Measurements from ENCODE around the gene IER3. TPM values are rescaled to one million over a fixed set of nuclear protein-coding genes. Genes with fewer than 3 reads are reported as not detected.

Gene IER3
- total and polyA plus RNA-seq, 2 of the 8 experiments (the other 6 are each of a cell fraction or from before 2014, with no cell fraction given): 11.9 to 26.5 TPM

GRCh38 chr6:30757261-30757904, 13.0 kb upstream of the IER3 start:
- POLR2A ChIA-PET (ENCODE audit: partially characterized antibody): interaction anchor here (0.7 to 1.3 kb wide), 4 partner anchors 10 to 40 kb away, joined by 3 to 4 read pairs (median 3); partner anchors contain the start of genes IER3 and MDC1
- no peak overlapping the region for H3K27ac ChIP-seq (ENCODE audit: low read depth, low read length)
- no peak overlapping the region for H3K9ac ChIP-seq (replicated peaks in 1 of 4; ENCODE audit: extremely low read depth in 1 of 4, low read depth in 3 of 4, low read length in 3 of 4)
- no peak overlapping the region for H3K23ac ChIP-seq (ENCODE audit: insufficient read length)
- H4K91ac ChIP-seq (replicated peaks; ENCODE audit: insufficient read length, low read length): no peak overlapping the region
- no peak for FAIRE-seq
- H2BK15ac ChIP-seq (ENCODE audit: low read length): no peak overlapping the region
- H3K4me2 ChIP-seq (ENCODE audit: insufficient read depth in 1 of 2, low read depth in 2 of 2, low read length in 2 of 2): no peak overlapping the region
- H2BK120ac ChIP-seq (replicated peaks; ENCODE audit: low read depth, low read length): no peak overlapping the region
- H2AFZ ChIP-seq (ENCODE audit: low read length): no peak overlapping the region
- H2BK20ac ChIP-seq (ENCODE audit: low read length): no peak overlapping the region
- no peaks in the 10 kb centered on the region for H3K4me1 ChIP-seq (replicated peaks in 1 of 4; ENCODE audit: control insufficient read depth in 3 of 4, insufficient read depth in 4 of 4, low read length in 3 of 4)
- no peak overlapping the region for H3K4me3 ChIP-seq (ENCODE audit: extremely low read depth in 1 of 4, insufficient read depth in 2 of 4, low read depth in 3 of 4, low read length in 4 of 4)
- DNase-seq (ENCODE audit: low read depth in 1 of 2, low spot score in 2 of 2): no peak
- no peaks in the 10 kb centered on the region; a peak in 1 of 4 replicates for H3K9me3 ChIP-seq (ENCODE audit: insufficient read depth in 2 of 2, low read depth in 1 of 2, low read length in 1 of 2)
- H2BK12ac ChIP-seq (ENCODE audit: low read depth, low read length): no peak overlapping the region
- TF ChIP-seq GABPA (IDR thresholded peaks at IDR 0.05; ENCODE audit: borderline replicate concordance, insufficient read depth, low read length) (no peak), JUN (IDR thresholded peaks at IDR 0.05; ENCODE audit: low read depth, low read length) (no peak), PHF8 (conservative IDR thresholded peaks at IDR 0.05; ENCODE audit: low read depth, low read length) (no peak)
- H3K36me3 ChIP-seq (ENCODE audit: control insufficient read depth in 2 of 4, insufficient read depth in 4 of 4, low read length in 3 of 4): no peaks in the 10 kb centered on the region
- no peak overlapping the region for H3K18ac ChIP-seq (ENCODE audit: extremely low read depth, low read length)
- no peak overlapping the region for H2AK5ac ChIP-seq (ENCODE audit: low read depth, low read length)
- no peaks in the 10 kb centered on the region for H3K79me2 ChIP-seq (ENCODE audit: control insufficient read depth in 1 of 2, insufficient read depth in 2 of 2, low read length in 2 of 2)
- no peak overlapping the region for H2BK5ac ChIP-seq (ENCODE audit: low read depth, low read length)
- no peaks in the 10 kb centered on the region; a peak in 1 of 7 replicates for H3K27me3 ChIP-seq (replicated peaks in 1 of 4; ENCODE audit: control insufficient read depth in 3 of 4, extremely low read depth in 1 of 4, insufficient read depth in 3 of 4, low read length in 3 of 4)
- H3K56ac ChIP-seq (replicated peaks; ENCODE audit: insufficient read length, low read depth, low read length): no peak overlapping the region
- WGBS, 2 experiments (ENCODE audit: extremely low coverage in 1 of 2, insufficient coverage in 1 of 2, insufficient read length in 1 of 2, insufficient replicate concordance in 2 of 2, low coverage in 1 of 2, low lambda C conversion rate in 2 of 2, missing lambda C conversion rate in 1 of 2): 100% methylated on average over 1 of the region's 1 CpG; no CpG with 5 or more reads in 1 of the 2 experiments
- H4K5ac ChIP-seq (ENCODE audit: insufficient read length, low read depth, low read length): no peak overlapping the region
- CTCF ChIA-PET (ENCODE audit: partially characterized antibody): interaction anchor here (1.2 kb wide), 1 partner anchor 330 kb away, joined by 3 read pairs; no protein-coding TSS in a partner anchor
- H4K20me1 ChIP-seq (replicated peaks in 1 of 2; ENCODE audit: control insufficient read depth in 1 of 2, insufficient read depth in 2 of 2, low read length in 2 of 2): no peaks in the 10 kb centered on the region
- H3K14ac ChIP-seq (ENCODE audit: insufficient read length): no peak overlapping the region
- no peak overlapping the region for H4K8ac ChIP-seq (ENCODE audit: extremely low read depth, insufficient read depth, low read length)
- H3K23me2 ChIP-seq (ENCODE audit: low read depth, low read length): no peaks in the 10 kb centered on the region
- no peak overlapping the region for H3K4ac ChIP-seq (replicated peaks; ENCODE audit: insufficient read length, low read depth, low read length)
- H3K79me1 ChIP-seq (ENCODE audit: low read depth, low read length): no peaks in the 10 kb centered on the region
